ENCODE data around the gene GFOD1.

Gene GFOD1

DNA sequence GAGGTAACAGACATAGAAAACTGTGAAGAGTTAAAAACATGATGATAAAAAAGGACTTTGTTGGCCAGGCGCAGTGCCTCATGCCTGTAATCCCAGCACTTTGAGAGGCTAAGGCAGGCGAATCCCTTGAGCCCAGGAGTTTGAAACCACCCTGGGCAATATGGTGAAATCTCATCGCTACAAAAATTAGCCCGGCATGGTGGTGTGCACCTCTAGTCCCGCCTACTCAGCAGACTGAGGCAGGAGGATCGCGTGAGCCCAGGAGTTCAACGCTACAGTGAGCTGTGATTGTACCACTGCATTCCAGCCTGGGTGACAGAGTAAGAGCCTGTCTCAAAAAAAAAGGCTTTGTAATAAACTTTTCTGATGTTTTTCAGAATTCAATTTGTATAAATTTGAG, 60.1 kb downstream of the GFOD1 start:
- no peak for FAIRE-seq

DNA sequence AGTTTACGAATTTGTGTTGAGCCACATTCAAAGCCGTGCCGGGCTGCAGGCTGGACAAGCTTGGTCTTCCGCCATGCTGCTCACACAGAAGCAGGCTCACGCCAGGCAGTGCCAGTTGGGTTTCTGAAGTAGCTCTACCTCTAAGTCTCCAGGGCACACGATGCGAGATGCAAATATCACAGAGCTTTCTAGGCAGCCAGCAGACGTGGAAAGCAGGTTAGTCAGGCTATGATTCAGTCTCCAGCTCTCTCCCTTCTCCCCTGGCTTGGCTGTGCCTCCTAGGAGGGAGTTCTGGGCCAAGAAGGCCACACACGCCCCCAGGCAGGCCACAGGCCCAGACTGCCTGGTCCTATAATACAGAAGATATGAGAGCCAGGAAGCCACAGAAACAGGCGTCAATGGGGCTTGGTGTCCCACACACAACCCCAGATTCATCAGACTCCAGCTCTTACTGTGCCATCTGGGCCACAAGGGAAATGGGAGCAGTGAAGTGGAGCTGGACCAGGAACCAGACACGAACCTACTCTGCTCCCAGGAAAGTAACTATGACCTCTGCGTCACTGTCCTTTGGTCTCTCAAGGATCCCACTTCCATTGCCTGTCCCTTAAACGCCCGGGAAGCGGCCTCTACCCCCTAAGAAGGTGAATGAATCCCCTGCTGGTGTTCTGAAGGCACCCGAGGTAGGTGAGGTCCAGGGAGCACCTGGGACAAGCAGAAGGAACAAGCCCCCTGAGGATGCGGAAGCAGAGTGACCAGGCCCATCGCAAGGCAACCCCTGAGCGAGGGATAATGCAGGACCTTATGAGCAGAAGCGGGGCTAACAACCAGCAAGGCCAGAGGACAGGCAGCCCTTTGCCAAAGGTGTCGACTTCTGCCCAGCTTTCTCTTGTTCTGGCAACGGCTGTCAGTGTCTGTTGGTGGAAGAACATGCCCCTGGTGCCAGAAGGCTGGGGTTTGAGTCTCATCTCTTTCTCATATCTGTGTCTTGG, 61.2 kb downstream of the GFOD1 start:
- FAIRE-seq (no peak), DNase-seq (ENCODE audit: low spot score) (no peak)

More for the DNA sequence above, 60.1 kb downstream of the GFOD1 start:
- no peak for DNase-seq (ENCODE audit: low spot score)

DNA sequence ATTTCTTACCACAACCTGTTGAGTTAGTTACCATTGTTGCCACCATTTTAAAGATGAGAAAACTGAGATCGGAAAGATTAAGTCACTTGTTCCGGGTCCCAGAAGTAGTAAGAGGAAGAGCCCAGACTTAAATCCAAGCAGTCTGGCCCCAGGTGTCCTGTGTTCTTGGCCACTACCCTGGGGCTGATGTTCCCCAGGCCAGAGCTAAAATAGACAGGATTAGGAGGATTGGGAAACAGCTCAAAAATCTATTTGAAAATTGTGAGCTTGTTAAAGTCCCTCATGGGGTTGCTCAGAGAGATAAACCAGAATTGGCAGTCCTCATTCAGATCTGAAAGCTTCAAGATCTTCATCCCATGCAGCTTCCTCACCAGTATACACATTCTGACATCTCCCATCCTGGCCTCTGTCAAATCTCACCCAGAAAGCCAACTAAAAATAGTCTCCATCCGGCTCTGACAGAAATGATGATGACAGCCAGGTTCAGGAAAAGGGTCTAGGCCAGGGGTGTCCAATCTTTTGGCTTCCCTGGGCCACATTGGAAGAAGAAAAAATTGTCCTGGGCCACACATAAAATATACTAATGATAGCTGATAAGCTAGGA, 62.0 kb downstream of the GFOD1 start:
- FAIRE-seq: no peak

DNA sequence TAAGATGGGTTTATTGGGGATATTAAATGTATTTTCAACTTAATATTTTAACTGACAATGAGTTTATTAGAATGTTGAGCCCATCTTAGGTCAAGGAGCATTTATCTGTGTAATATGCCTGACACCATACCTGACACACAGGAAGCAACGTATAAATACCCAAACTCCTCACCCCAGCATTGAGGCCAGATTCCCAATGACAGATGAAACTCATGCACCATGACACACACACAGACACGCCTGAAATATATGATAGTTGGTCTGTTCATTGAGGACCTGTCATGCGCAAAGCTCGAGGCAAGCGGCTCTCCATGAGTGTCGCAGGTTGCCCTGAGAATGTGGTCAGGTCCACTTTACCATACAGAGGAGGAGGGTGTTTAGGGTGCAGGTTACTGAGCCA, 64.1 kb downstream of the GFOD1 start:
- FAIRE-seq (no peak), DNase-seq (ENCODE audit: low spot score) (no peak)

More for the DNA sequence above, 62.0 kb downstream of the GFOD1 start:
- no peak for DNase-seq (ENCODE audit: low spot score)

DNA sequence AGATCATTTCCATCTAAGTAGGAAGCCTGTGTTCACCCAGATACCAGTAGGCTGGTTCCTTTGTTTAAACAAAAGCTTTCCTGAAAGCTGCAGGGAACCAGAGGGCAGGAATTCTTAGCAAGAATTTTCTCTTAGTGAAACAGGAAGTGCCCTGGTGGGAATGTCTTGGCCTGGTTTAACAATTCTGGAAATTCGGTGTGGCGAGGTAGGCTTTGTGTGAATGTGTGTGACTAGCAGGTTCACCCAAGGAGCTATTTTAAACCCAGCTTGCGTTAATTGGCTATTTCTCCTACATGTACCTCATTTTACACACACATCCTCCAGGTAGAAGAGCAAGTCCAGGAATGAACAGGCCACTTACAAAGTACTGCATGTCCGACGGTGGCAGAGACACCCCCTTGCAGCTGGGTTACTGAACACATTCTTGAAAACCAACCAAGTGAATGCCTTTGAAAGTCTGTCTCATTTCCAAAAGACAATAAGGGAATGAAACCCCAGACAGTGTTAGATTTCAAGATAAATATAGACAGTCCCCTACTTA, 64.6 kb downstream of the GFOD1 start:
- DNase-seq (ENCODE audit: low spot score): no peak

DNA sequence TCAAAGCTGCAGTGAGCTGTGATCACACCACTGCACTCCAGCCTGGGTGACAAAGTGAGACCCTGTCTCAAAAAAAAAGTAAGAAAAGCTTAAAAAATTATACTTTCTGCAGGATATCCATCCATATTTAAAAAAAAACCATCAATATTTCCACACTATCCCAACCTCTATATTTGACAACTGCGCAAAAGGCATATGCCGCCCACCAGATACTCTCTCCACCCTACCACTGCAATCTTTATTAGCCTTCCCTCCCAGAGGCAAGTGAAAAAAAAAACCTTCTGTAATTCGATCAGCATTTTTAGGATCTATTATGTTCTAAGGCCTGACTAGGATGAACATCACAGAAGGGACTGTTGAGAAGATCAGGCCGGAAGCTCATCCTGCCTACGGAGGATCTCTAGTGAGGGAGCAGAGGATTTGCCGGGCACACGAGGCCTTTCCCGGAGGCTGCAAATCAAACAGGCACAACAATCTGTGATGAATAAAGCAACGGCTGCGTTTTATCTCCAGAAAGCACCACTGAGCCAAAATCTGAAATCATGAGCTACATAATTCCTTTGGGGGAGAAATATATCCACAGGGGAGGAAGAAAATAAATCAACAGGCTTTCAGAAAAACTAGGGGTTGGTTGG, 65.9 kb downstream of the GFOD1 start:
- FAIRE-seq (no peak), DNase-seq (ENCODE audit: low spot score) (no peak)

More for the DNA sequence above, 64.6 kb downstream of the GFOD1 start:
- no peak for FAIRE-seq

DNA sequence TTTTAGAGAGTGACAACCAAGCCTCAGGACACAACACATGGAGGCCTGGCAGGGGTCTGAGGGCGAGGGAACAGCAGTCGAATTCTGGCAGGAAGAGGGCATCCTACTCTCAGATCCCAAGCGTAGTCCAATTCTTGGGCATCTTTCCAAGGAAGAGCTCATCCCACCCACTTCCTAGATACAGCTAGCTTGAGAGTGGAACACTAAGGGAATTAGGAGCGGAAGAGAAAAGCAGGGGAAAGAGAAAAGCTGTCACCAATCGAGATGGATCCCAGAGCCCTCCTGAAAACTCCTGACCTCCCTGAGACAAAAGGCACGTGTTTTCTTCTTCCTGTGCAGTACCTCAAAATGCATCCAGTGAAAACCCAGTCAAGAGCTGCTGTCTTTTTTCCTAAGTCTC, 67.1 kb downstream of the GFOD1 start:
- DNase-seq (ENCODE audit: low spot score) (no peak), FAIRE-seq (no peak)

DNA sequence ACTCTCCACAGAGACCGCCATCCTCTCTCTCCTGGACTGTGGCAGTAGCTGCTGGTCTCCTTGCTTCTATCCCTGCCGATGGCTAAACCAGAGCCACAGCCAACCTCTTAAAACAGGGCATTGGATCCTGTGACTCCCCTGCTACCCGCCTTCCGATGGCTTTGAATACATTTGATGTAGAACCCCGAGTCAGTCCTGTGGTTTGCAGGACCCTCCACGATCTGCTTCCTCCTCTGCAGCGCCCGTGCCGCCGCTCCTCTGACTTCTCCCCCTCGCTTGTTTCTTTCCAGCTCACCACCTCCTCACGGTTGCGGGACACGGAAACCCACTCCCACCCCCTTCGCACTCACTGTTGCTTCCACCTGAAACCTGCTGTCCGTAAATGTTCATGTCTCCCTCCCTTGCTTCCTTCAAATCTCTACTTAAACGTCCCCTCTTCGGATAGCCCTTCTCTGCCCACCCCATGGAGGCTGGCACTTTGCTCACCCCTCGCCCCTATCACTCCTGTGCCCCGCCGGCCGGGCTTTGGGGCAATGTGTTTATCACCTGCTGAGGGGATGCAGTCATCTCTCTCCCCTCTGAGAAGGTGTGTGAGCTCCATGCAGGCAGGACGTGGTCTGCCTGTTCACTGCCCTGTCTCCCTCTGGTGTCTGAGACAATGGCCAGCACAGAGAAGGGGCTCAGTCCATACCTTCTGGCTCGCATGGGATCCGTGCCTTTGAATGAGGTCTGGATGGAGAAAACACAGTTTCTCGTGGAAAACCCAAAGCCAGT, 67.8 kb downstream of the GFOD1 start:
- FAIRE-seq: no peak
- DNase-seq (ENCODE audit: low spot score): no peak

DNA sequence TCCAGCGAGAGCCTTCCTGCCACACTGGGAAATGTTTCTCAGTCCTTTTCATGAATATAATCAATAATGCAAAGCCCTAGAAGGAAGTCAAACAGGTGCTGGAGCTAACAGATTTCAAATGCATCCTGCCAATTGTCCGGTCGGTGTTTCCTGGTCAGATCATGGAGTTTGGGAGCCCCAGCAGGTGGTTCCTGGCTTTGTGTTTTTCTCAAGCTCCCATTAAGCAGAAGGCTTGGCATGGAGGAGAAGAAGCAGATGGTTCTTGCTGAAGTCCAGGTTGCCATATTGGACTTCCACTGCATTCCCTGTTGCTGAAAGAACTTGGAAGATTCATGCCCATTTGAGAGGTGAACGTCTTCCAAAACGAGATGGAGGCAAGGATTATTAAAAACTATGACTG, 68.6 kb downstream of the GFOD1 start:
- DNase-seq (ENCODE audit: low spot score) (no peak), FAIRE-seq (no peak)

DNA sequence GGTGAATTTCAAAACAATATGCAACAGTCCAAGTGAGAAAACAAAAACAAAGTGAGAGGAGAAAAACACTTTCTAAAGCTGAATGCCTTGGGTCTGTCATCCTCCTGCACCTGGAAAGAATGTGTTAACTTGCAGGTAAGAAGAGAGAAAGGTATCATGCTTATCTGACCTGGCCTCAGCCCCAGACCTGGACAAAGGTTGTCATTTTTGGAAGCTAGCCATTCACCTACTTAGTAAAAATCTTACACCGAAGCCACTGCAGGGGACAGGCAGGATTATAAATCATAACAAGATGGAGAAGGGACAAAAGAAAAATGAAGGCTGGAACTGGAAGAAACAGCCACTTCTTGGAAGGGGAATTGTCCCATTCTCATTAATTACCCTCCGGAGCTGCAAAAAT, 69.4 kb downstream of the GFOD1 start:
- FAIRE-seq (no peak), DNase-seq (ENCODE audit: low spot score) (no peak)

DNA sequence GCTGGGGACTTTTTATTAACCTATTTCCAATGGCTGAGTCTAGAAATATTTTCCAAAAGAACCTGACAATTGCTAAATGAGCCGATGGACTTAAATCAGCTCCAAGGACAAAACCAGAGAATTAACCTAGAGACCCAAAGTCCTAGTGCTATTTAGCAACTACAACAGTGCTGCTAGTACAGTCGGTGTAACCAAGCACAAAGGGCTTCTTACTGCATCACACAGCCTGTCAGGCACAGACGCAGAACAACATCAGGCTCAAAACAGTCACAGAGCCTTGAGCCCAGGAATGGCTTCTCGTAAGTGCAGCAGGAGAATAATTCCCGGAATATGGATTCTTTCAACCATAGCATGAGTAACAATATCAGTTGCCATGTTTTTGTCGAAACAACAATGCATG, 70.0 kb downstream of the GFOD1 start:
- DNase-seq (ENCODE audit: low spot score) (no peak), FAIRE-seq (no peak)

DNA sequence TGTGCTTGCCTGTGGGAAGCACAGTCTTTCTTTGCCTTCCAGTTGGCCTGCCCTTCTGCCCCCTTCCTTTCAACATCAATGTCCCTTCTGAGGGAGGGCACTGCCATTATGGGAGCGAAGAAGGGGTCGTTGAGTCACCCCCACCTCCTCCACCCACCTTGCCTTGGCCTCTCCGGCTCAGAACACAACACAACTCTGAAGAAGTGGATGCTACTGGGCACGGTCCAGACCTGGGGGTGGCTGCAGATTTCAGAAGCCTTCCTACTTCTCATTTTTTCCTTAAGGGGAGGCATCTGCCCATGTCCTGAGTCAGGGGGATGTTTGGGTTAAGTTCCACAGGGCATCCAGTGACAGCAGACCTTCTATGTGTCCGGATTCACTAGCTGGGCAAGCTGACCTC, 72.1 kb downstream of the GFOD1 start:
- DNase-seq (ENCODE audit: low spot score): no peak
- no peak for FAIRE-seq

DNA sequence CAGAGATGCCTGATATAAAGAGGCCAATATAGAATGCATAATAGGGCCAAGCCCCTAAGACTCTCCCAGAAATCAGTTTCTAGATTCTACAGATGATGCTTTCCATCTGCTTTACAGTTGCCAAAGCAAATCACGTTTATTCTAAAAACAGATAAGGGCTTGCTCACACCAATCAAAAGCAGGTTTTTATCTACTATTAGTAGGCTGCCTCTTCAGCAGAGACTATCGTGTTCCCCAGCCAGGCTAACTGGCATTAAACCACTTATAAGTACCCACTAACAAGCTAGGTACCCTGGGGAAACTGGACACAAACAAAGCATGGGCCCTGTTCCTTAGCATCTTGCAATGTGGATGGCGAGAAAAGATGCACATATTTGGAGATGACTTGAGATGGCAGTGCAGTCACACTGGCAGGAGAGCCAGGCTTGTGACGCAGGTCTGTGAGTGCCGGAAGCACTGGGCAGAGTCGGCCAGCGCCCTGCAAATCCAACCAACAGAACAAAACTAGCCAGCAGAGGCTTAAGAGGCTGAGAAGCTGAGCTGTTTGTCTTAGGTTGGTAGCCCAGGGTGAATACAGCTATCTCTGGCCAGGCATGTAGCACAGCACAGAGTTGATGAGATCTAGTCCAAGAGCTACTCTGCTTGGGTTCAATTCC, 73.4 kb downstream of the GFOD1 start:
- DNase-seq (ENCODE audit: low spot score) (no peak), FAIRE-seq (no peak)

DNA sequence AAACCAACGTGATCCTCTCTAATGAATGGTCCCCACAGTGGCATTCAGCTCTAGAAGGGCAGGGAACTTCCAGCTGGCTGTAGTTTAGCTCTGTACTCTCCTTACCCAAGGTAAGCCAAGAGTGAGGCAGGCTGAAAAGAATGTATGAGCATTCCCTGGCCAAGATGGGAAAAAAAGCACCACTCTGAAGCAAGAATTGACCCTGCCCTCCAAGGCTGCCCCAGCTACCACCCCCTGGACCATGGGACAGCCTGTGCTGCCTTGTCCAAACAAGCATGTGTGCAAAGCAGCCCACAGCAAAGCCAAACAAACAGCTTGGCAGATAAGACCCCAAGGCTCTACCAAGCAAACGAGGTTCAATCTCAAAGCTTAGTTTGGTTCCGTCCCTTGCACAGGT, 73.9 kb downstream of the GFOD1 start:
- FAIRE-seq (no peak), DNase-seq (ENCODE audit: low spot score) (no peak)

DNA sequence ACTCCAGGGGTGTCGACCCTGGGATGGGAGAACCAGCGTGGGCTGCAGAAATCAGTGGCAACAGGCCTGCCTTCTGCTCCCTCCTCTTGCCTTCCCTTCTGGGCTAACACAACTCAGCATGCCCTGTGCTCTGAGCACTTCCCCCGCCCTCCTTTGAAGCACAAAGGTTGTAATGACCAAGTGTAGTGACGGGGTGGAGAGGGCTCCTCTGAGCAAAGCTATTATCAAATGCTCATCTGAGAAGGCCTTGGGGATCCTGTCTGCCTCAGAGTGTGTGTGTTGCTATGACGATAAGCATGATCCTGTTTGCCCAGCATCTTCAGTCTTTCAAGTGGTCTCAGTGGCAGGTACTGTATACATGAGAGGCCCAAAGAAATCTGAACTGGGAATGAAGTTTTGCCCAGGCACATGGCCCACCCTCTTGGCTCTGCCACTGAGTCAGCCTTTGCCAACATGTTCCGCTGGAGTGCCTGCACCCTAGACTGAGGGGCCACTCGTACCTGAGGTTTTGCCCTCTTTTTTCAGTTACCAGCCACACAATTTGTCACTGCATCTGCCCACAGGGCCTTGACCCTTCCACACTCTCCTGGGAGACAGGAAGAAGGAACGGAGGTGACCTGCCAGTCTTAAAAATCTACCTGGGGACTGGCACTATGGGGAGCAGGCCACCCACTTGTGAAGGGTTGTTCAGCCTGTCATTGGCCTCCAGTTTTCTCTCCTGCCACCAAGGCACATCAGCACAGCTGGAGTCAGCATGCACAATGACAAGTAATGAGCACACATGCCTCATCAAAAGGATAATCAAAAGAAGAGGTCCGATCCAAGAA, 74.5 kb downstream of the GFOD1 start:
- DNase-seq (ENCODE audit: low spot score) (no peak), FAIRE-seq (no peak)

DNA sequence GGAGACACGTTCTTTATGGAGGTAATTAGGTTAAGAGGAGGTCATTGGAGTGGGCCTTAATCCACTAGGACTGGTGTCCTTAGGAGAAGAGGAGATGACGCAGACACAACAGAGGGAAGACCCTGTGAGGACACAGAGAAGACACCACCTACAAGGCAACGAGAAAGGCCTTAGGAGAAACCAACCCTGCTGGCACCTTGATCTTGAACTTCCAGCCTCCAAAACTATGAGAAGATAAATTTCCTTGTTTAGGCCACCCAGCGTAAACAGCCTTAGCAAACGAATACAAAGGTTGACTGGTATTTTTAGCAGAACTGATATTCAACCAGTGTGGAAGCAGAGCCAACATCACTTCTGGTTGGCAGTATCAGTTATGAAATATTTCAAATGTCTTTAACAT, 75.2 kb downstream of the GFOD1 start:
- FAIRE-seq: no peak
- DNase-seq (ENCODE audit: low spot score): no peak

DNA sequence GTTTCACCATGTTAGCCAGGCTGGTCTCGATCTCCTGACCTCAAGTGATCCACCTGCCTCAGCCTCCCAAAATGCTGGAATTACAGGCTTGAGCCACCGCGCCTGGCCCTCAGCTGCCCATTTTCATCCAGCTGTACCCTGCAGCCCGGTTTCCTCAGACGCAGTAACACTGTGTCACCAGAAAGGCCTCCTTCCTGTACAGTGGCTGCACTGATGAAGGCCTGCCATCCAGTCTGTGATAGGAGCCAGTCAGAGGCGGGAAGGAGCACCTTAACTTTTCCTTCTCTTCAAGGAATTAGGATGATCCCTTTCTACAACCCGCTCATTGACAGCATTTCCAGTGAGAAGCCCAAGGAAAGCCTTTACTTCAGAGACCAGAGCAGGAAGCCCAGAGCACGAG, 75.9 kb downstream of the GFOD1 start:
- FAIRE-seq: no peak
- DNase-seq (ENCODE audit: low spot score): no peak

DNA sequence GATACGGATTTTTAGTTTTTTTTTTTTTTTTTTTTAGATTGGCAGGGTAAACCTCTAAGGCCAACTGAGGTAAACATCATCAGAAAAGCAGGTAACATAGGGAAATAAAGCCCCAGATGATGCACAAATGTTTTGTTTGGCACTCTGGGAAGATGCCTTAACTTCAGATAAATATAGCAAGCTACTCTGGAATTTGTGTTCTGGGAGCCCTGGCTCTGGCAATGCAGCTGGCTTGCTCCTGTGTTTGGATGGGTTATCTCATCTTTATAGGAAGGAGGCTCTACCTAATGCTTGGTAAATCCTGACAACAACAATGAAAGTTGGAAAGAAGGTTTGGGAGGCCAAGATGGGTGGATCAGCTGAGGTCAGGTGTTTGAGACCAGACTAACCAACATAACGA, 77.4 kb downstream of the GFOD1 start:
- FAIRE-seq: no peak
- DNase-seq (ENCODE audit: low spot score): no peak

DNA sequence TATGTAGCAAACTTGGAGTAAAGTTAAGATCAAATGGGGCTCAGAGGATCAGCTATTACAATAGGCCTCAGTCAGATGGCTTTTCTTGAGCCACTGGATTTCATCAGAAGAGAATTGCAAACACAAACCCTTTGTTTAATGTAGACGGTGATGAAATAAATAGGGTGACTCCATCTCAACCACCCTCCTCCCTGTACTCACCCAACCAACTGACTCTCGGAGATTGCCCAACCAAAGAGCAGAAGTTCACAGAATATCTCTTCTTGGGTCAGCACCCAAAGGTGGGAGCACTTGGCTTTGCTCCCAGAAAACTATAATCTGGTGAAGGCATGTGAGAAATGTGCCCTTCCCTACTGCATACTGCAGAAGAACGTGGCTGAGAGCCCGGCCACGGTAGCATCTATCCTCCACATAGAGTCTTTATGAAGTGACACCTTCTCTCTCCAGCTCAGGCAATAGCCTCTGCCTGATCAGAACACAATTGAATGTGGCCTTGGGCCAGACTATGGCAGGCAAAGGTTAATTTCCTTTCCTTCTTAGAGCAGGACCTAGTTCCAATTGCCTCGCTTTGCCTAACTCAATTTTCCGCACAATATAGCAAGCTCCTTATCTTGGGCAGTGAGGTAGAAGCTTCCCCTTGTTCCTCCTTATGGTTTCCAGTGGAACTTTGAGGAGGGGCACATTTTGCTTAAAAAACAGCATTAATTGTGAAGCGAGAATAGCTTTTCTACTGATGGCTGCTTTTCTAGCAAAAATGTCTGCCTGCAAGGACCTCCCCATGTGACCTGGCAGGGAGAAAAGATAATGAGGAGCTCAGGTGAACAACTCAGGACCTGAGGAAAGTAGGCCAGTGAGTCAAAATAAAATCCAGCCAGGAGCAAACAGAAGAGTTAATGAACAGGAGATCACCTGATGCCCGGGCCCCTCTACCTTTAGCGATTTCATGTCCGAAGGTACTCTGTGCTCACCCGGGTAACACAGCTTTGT, 79.4 kb downstream of the GFOD1 start:
- no peak for FAIRE-seq

More for the DNA sequence above, 79.4 kb downstream of the GFOD1 start:
- peak; percentile 60 for DNase-seq (ENCODE audit: low spot score)
